Measurements from ENCODE around the gene RBM34. TPM values are rescaled to one million over a fixed set of nuclear protein-coding genes. Genes with fewer than 3 reads are reported as not detected.
"Not testable (repeated sequence)": the region's sequence is repeated elsewhere in the genome, so short reads cannot be mapped to it uniquely, and the experiment has no call there.

The RBM34 gene
- total RNA-seq, 1 experiment from 2014 or later: 49.8 TPM

- in situ Hi-C loops (cut with HindIII; ENCODE audit: low sequenced_read_pairs): loop anchor here (25.0 kb wide), 2 partner anchors 134 to 484 kb away; partner anchors contain the start of gene IRF2BP2
- no peak for DNase-seq (ENCODE audit: low spot score)
These were observed 65.0 kb downstream of the RBM34 start for GRCh38 chr1:235095938-235096562.

GRCh38 chr1:235093696-235094592, 67.1 kb downstream of the RBM34 start:
- in situ Hi-C loops (cut with HindIII; ENCODE audit: low sequenced_read_pairs): loop anchor here (25.0 kb wide), 2 partner anchors 132 to 482 kb away; partner anchors contain the start of gene IRF2BP2
- DNase-seq (ENCODE audit: low spot score): peak; percentile 82

GRCh38 chr1:235093013-235093695, 67.9 kb downstream of the RBM34 start:
- peak; percentile 81 for DNase-seq (ENCODE audit: low spot score)
- in situ Hi-C loops (cut with HindIII; ENCODE audit: low sequenced_read_pairs): loop anchor here (25.0 kb wide), 2 partner anchors 131 to 481 kb away; partner anchors contain the start of gene IRF2BP2

- not testable (repeated sequence) for DNase-seq (ENCODE audit: low spot score)
- in situ Hi-C loops (cut with HindIII; ENCODE audit: low sequenced_read_pairs): loop anchor here (25.0 kb wide), 2 partner anchors 130 to 480 kb away; partner anchors contain the start of gene IRF2BP2
These were observed 68.6 kb downstream of the RBM34 start for GRCh38 chr1:235092415-235092814.

- not testable (repeated sequence) for DNase-seq (ENCODE audit: low spot score)
- in situ Hi-C loops (cut with HindIII; ENCODE audit: low sequenced_read_pairs): loop anchor here (25.0 kb wide), 2 partner anchors 130 to 480 kb away; partner anchors contain the start of gene IRF2BP2
These were observed 69.0 kb downstream of the RBM34 start for GRCh38 chr1:235092045-235092406.

- in situ Hi-C loops (cut with HindIII; ENCODE audit: low sequenced_read_pairs): loop anchor here (25.0 kb wide), 2 partner anchors 129 to 479 kb away; partner anchors contain the start of gene IRF2BP2
- not testable (repeated sequence) for DNase-seq (ENCODE audit: low spot score)
These were observed 69.6 kb downstream of the RBM34 start for GRCh38 chr1:235091319-235092044.

GRCh38 chr1:235090406-235091069, 70.5 kb downstream of the RBM34 start:
- DNase-seq (ENCODE audit: low spot score): no peak
- in situ Hi-C loops (cut with HindIII; ENCODE audit: low sequenced_read_pairs): loop anchor here (25.0 kb wide), 2 partner anchors 128 to 478 kb away; partner anchors contain the start of gene IRF2BP2

GRCh38 chr1:235088907-235089306, 72.1 kb downstream of the RBM34 start:
- in situ Hi-C loops (cut with HindIII; ENCODE audit: low sequenced_read_pairs): loop anchor here (25.0 kb wide), 2 partner anchors 127 to 477 kb away; partner anchors contain the start of gene IRF2BP2
- no peak for DNase-seq (ENCODE audit: low spot score)

- in situ Hi-C loops (cut with HindIII; ENCODE audit: low sequenced_read_pairs): loop anchor here (25.0 kb wide), 2 partner anchors 126 to 476 kb away; partner anchors contain the start of gene IRF2BP2
- DNase-seq (ENCODE audit: low spot score): no peak
These were observed 72.6 kb downstream of the RBM34 start for GRCh38 chr1:235088430-235088829.

- in situ Hi-C loops (cut with HindIII; ENCODE audit: low sequenced_read_pairs): loop anchor here (25.0 kb wide), 2 partner anchors 126 to 476 kb away; partner anchors contain the start of gene IRF2BP2
- DNase-seq (ENCODE audit: low spot score): no peak
These were observed 73.1 kb downstream of the RBM34 start for GRCh38 chr1:235087906-235088305.

- in situ Hi-C loops (cut with HindIII; ENCODE audit: low sequenced_read_pairs): loop anchor here (25.0 kb wide), 2 partner anchors 123 to 473 kb away; partner anchors contain the start of gene IRF2BP2
- DNase-seq (ENCODE audit: low spot score): not testable (repeated sequence)
These were observed 75.5 kb downstream of the RBM34 start for GRCh38 chr1:235085411-235086117.

Other genes starting within 250 kb of the RBM34 start
- 138 and 157 TPM in 2 replicates for gene TOMM20, start 32.4 kb downstream of the RBM34 start, total RNA-seq (2014; rRNA removed; shearing (Covaris generic))
- gene ARID4B, start 166.9 kb upstream of the RBM34 start, total RNA-seq (2014; rRNA removed; shearing (Covaris generic)): 6.6 and 11.2 TPM in 2 replicates
- 9.9 and 35.0 TPM in 2 replicates for gene GGPS1, start 167.3 kb upstream of the RBM34 start, total RNA-seq (2014; rRNA removed; shearing (Covaris generic))
- gene TBCE, start 206.2 kb upstream of the RBM34 start, total RNA-seq (2014; rRNA removed; shearing (Covaris generic)): 59.9 and 69.7 TPM in 2 replicates